ENCODE measurements around the gene SHKBP1. TPM values are rescaled to one million over a fixed set of nuclear protein-coding genes. Genes with fewer than 3 reads are reported as not detected.

Gene SHKBP1
- total and polyA plus RNA-seq, 4 donors = 10.1 to 22.9 (median 15.4) TPM

DNA sequence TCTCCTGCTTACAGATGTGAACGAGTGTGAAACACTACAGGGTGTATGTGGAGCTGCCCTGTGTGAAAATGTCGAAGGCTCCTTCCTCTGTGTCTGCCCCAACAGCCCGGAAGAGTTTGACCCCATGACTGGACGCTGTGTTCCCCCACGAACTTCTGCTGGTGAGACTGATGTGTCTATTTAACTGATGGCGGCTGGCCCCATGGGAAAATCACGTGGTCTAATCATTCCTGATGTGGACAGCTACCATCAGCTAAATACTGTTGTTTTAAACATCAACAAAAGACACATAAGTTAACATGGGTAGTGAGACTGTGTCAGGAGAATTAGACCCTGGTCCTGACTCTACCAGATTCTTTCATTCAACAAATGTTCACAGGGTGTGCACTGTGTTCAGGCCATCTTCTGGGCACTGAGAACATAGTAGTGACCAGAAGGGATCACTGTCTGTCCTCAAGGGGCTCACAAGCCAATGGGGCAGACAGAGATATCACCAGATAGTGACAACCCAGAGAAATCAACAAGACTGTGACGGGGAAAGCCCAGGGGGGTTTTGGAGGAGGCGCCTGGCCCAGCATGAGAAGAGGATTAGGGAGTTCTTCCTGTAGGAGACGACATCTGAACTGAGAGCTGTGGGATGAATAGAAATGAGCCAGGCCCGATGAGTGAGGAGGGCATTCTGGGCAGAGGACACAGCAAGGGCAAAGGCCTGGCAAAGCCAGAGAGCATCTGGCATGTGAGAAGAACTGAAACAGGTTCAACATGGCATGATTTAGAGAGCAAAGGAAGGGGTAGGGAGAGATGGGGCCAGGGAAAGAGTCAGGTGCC, 42.9 kb downstream of the SHKBP1 start:
- no peak for DNase-seq (ENCODE audit: low spot score)
- Histone ChIP-seq H3K27me3 (ENCODE audit: control insufficient read depth in 4 of 4, insufficient read depth in 4 of 4, low read length in 3 of 4) (no peaks in the 10 kb centered on the region), H3K36me3 (ENCODE audit: control insufficient read depth in 4 of 4, insufficient read depth in 3 of 4, low read depth in 1 of 4, low read length in 3 of 4) (no peaks in the 10 kb centered on the region), H3K9me3 (ENCODE audit: control insufficient read depth in 4 of 4, low read length in 3 of 4) (no peaks in the 10 kb centered on the region), H3K9ac (ENCODE audit: low read depth in 1 of 2, low read length in 2 of 2) (no peak overlapping the region), H3K4me3 (ENCODE audit: low read depth in 1 of 3, low read length in 3 of 3) (no peak overlapping the region), H3K4me1 (ENCODE audit: control insufficient read depth in 4 of 4, insufficient read depth in 4 of 4, low read length in 3 of 4) (peaks cover 0 to 3% (median 0%) of the 10 kb centered on the region in 4 donors), H3K27ac (ENCODE audit: low read depth in 1 of 2, low read length in 2 of 2) (no peak overlapping the region)
- 78% methylated on average over 11 of the region's 11 CpGs for WGBS
- TF ChIP-seq REST (IDR thresholded peaks at IDR 0.05) (no peak), FOXA2 (IDR thresholded peaks at IDR 0.05) (no peak), EGR1 (IDR thresholded peaks at IDR 0.05; ENCODE audit: low read depth in 2 of 2) (no peak)
- TF ChIP-seq, protein P1, sequence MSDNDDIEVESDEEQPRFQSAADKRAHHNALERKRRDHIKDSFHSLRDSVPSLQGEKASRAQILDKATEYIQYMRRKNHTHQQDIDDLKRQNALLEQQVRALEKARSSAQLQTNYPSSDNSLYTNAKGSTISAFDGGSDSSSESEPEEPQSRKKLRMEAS (IDR thresholded peaks at IDR 0.05) = no peak

DNA sequence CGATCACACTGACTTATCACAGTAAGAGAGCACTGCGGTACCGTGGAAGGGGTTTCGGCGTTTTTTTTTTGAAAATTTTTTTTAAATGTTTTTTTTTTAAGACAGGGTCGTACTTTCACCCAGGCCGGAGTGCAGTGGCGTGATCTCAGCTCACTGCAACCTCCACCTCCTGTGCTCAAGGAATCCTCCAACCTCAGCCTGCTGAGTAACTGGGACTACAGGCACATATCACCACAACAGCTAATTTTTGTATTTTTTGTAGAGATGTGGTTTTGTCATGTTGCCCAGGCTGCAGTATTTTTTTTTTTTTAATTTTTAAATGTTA, 43.5 kb downstream of the SHKBP1 start:
- no peak for DNase-seq (ENCODE audit: low spot score)
- WGBS = 94% methylated on average over 8 of the region's 8 CpGs
- Histone ChIP-seq H3K4me1 (ENCODE audit: control insufficient read depth in 4 of 4, insufficient read depth in 4 of 4, low read length in 3 of 4) (no peaks in the 10 kb centered on the region), H3K27ac (ENCODE audit: low read depth in 1 of 2, low read length in 2 of 2) (no peak overlapping the region), H3K9me3 (ENCODE audit: control insufficient read depth in 4 of 4, low read length in 3 of 4) (no peaks in the 10 kb centered on the region), H3K27me3 (ENCODE audit: control insufficient read depth in 4 of 4, insufficient read depth in 4 of 4, low read length in 3 of 4) (no peaks in the 10 kb centered on the region), H3K9ac (ENCODE audit: low read depth in 1 of 2, low read length in 2 of 2) (no peak overlapping the region), H3K4me3 (ENCODE audit: low read depth in 1 of 3, low read length in 3 of 3) (no peak overlapping the region), H3K36me3 (ENCODE audit: control insufficient read depth in 4 of 4, insufficient read depth in 3 of 4, low read depth in 1 of 4, low read length in 3 of 4) (no peaks in the 10 kb centered on the region)
- TF ChIP-seq HNF4G (IDR thresholded peaks at IDR 0.05) (no peak), REST (IDR thresholded peaks at IDR 0.05) (no peak), FOXA1 (IDR thresholded peaks at IDR 0.05) (no peak), RAD21 (IDR thresholded peaks at IDR 0.05) (no peak), HNF4A (conservative IDR thresholded peaks at IDR 0.05) (no peak), YY1 (IDR thresholded peaks at IDR 0.05) (no peak), FOXA2 (IDR thresholded peaks at IDR 0.05) (no peak), ATF3 (IDR thresholded peaks at IDR 0.05) (no peak), SP1 (IDR thresholded peaks at IDR 0.05) (no peak)
- TF ChIP-seq, protein P1 (IDR thresholded peaks at IDR 0.05) = no peak
